Brain microvascular endothelial cell (primary cell): ENCODE data around the gene FKBP8.

Experiments used
- DNase-seq: peaks from one replicate; pipeline ENCODE4 v3.0.0-alpha.2; 2020
- H3K27ac ChIP-seq: fragments of 250-450 bp; sonication (Bioruptor Pico); 2 replicates; pipeline ENCODE4 v1.5.1; 2020; ENCODE audit warnings: mild to moderate bottlenecking, moderate library complexity
- H3K27me3 ChIP-seq: fragments of 250-450 bp; sonication (Bioruptor Pico); replicated peaks from 2 replicates; pipeline ENCODE4 v1.5.1; 2020; ENCODE audit warnings: mild to moderate bottlenecking
- H3K36me3 ChIP-seq: fragments of 250-450 bp; sonication (Bioruptor Pico); replicated peaks from 2 replicates; pipeline ENCODE4 v1.5.1; 2020; ENCODE audit warnings: mild to moderate bottlenecking
- H3K4me3 ChIP-seq: 2 replicates; pipeline ENCODE4 v1.5.1; 2011; ENCODE audit warnings: low read depth, mild to moderate bottlenecking, control low read depth, low read length, moderate library complexity
- CTCF ChIP-seq: IDR thresholded peaks from 2 replicates; pipeline ENCODE4 v1.5.1; 2011; ENCODE audit warnings: low read depth, mild to moderate bottlenecking, moderate library complexity, low read length, control low read depth, inconsistent platforms; ENCODE audit errors: missing control alignments
- in situ Hi-C: cut with HindIII; loops from 2 replicates; pipeline ENCODE4 v1.10.0; 2017; ENCODE audit warnings: low sequenced_read_pairs, low pct_ligation_motif_present

FKBP8 gene

DNA sequence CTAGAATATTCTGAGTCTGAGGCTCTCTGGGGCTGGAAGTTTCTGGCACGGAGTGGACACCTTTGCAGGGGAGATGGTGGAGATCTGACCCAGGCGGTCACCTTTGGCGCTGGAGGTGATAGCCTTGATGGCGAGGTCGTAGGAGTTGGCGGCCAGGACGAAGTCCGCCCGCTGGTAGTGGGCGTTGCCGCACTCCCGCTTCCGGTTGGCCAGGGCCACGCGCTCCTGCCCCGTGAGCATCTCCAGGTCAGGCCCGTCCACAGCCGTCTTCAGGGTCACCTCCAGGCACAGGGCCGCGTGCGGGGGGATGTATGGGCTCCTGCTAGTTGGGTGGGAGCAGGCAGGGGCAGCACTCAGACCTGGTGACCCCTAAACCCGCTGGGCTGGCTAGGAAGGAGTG is 5.3 kb downstream of the FKBP8 start:
- peaks cover 43% of the 10 kb centered on the region for H3K36me3 ChIP-seq
- TF ChIP-seq CTCF, result no peak

DNA sequence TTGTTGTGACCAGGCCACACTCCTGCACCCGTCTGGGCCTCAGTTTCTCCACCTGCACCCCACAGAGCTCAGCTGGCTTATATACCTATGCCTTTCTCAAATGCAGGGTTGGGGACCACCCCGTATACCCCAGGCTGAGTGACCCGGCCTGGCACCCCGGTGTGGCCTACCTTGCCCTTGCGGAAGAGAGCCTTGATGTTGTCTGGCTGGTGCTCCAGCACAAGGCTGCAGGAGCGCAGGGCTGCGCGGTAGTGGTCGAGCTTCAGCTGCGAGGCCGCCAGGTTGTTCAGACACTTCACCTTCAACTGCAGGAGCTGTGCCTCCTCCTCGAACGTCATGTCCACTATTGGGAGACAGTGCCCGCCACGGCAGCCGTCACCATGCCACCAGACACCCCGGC is 5.9 kb downstream of the FKBP8 start:
- in situ Hi-C loops, result no loop called here
- Histone ChIP-seq H3K27ac (no peak overlapping the region), H3K36me3 (peaks cover 43% of the 10 kb centered on the region), H3K27me3 (no peaks in the 10 kb centered on the region), H3K4me3 (no peak overlapping the region)
- no peak for DNase-seq
- no peak for TF ChIP-seq CTCF

More for the DNA sequence above, 5.3 kb downstream of the FKBP8 start:
- H3K27me3 ChIP-seq, result no peaks in the 10 kb centered on the region
- in situ Hi-C loops, result no loop called here
- no peak overlapping the region for H3K4me3 ChIP-seq
- DNase-seq, result no peak
- no peak overlapping the region for H3K27ac ChIP-seq

- no peak for TF ChIP-seq CTCF
- in situ Hi-C loops, result no loop called here
- H3K36me3 ChIP-seq, result peaks cover 49% of the 10 kb centered on the region
- no peak for DNase-seq
- H3K27me3 ChIP-seq, result no peaks in the 10 kb centered on the region
- H3K4me3 ChIP-seq, result no peak overlapping the region
- no peak overlapping the region for H3K27ac ChIP-seq
These were observed 6.9 kb downstream of the FKBP8 start for GRCh38 chr19:18536475-18536874.

DNA sequence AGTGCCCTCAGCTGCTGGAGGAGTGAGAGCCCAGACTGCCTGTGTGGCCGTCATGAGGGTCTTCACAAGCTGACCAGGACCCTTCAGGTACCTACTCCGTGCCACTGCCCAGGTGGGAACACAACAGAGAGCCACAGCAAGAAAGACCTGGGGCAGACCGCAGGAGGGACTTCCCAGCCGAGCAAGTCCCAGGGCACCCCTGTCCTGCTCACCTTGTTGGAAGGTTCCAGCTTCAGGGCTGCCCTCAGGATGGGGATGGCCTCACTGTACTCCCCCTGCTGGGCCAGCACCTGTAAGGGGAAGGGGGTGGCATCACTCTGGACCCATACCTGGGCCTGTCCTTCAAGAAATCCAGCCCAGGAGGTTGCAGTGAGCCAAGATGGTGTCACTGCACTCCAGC is 10.3 kb downstream of the FKBP8 start:
- H3K27me3 ChIP-seq, result no peaks in the 10 kb centered on the region
- DNase-seq, result no peak
- no peak overlapping the region for H3K4me3 ChIP-seq
- peak; percentile 8 for TF ChIP-seq CTCF
- in situ Hi-C loops, result no loop called here
- H3K27ac ChIP-seq, result no peak overlapping the region
- H3K36me3 ChIP-seq, result peaks cover 29% of the 10 kb centered on the region

- Histone ChIP-seq H3K4me3 (no peak overlapping the region), H3K27ac (no peak overlapping the region), H3K36me3 (peaks cover 22% of the 10 kb centered on the region), H3K27me3 (no peaks in the 10 kb centered on the region)
- no peak for DNase-seq
- in situ Hi-C loops, result no loop called here
- no peak for TF ChIP-seq CTCF
These were observed 11.0 kb downstream of the FKBP8 start for GRCh38 chr19:18532168-18532890.

DNA sequence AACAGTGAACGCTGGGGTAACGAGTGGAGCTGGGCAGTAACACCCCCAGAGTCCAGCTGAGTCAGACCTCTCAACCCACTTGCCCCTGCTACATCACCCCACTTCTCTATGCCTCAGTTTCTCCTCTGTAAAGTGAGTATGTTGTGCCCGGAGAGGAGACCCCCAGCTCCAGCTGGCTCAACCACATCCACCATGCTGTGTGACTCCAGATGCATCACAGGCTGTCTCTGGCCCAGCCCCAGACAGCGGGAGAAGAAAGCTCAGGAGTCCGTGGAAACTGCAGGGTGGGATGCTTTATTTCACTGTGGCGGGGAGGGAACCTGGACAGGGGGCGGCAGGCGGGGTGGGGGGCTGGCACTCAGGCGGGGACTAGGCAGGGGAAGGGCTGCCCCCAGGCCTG is 11.9 kb downstream of the FKBP8 start:
- Histone ChIP-seq H3K36me3 (peaks cover 15% of the 10 kb centered on the region), H3K27me3 (no peaks in the 10 kb centered on the region), H3K27ac (no peak overlapping the region), H3K4me3 (no peak overlapping the region)
- no peak for TF ChIP-seq CTCF
- in situ Hi-C loops, result no loop called here
- no peak for DNase-seq
